ENCODE measurements around the gene SMIM5. TPM values are rescaled to one million over a fixed set of nuclear protein-coding genes. Genes with fewer than 3 reads are reported as not detected.

Gene SMIM5
- total and polyA plus RNA-seq, 2 of the 13 experiments (the other 11 are each of a cell fraction or from before 2014, with no cell fraction given), result not detected

DNA sequence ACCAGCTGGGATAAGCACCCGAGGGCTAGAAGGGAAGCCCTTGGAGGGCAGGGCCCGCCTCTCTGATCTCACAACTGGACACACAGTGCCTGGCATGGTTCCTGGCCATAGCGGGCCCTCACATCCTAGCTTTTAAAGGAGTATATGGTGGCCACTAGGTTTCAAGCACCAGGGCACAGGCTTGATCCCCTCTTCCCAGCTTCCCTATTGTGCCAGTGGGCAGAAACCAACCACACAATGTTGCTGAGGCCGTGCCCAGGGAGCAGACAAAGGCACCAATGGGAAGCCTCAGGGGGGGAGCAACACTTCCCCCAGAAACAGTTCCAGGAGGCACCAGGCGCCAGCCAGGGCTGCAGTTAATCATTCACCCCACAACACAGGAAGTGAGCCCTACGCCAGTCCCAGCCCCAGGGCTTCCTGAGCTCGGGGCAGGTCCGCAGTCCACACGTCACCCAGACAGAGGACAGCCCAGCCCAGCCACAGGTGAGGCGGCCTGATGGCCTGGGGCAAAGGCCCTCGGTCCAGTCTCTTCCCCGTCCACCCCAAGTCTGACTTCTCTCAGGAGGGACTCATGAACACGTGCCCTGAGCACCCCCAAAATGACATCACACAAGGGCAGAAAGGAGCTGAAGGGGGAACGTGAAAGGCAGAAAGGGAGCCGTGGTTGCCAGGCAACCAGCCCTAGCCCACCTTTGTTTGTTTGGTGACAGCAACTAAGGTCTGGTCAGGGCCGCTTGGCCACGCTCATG is 12.8 kb downstream of the SMIM5 start:
- intact Hi-C loops (cut with micrococcal nuclease; ENCODE audit: unreplicated experiment) (loop anchor here (1.0 kb wide), 1 partner anchor 13 kb away; the partner anchor contains the start of gene SMIM5), in situ Hi-C loops (cut with HindIII; ENCODE audit: extremely low pct_ligation_motif_present, low pct_unique_long_range_greater_than_20kb) (no loop called here)
- H3K4me1 ChIP-seq (ENCODE audit: insufficient read depth, low read length), result peaks cover 25% of the 10 kb centered on the region
- 12% methylated on average over 16 of the region's 17 CpGs for WGBS (ENCODE audit: low lambda C conversion rate)
- H3K27me3 ChIP-seq (ENCODE audit: control insufficient read depth in 1 of 2, insufficient read depth in 2 of 2, low read length in 2 of 2), result no peaks in the 10 kb centered on the region
- no TSS peak for BruUV-seq (replicated peaks)
- FAIRE-seq (peak; percentile 98), ATAC-seq (peak; percentile 100), DNase-seq (ENCODE audit: low spot score) (peak; percentile 96)
- H3K4me3 ChIP-seq (replicated peaks in 1 of 3; ENCODE audit: insufficient read depth in 1 of 3, low read depth in 2 of 3, low read length in 3 of 3), result peak overlapping the region; percentile 45 to 67 (median 48); a peak in 5 of 6 replicates
- peak overlapping the region; percentile 80 for H3K9ac ChIP-seq (ENCODE audit: insufficient read depth, low read depth, low read length)
- H4K20me1 ChIP-seq (ENCODE audit: insufficient read depth, low read length), result no peaks in the 10 kb centered on the region
- CTCF ChIA-PET (ENCODE audit: low intra/inter-chr PET ratio, low total read pairs), result interaction anchor here (2.1 kb wide), 1 partner anchor 12 kb away, joined by 6 read pairs; no protein-coding TSS in a partner anchor
- H3K27ac ChIP-seq (ENCODE audit: extremely low read length, insufficient read depth, low read length), result peak overlapping the region; percentile 85
- H2AFZ ChIP-seq (ENCODE audit: low read length), result peak overlapping the region; percentile 33
- H3K9me3 ChIP-seq (ENCODE audit: low read length), result no peaks in the 10 kb centered on the region
- peaks cover 15 to 24% of the 10 kb centered on the region in 2 experiments for H3K36me3 ChIP-seq (replicated peaks in 1 of 2; ENCODE audit: control insufficient read depth in 1 of 2, insufficient read depth in 2 of 2, low read length in 2 of 2)
- peaks cover 6% of the 10 kb centered on the region for H3K79me2 ChIP-seq (ENCODE audit: insufficient read depth, low read length)
- POLR2A ChIA-PET, result interaction anchor here (0.7 to 3.4 kb wide), 27 partner anchors 9 to 230 kb away, joined by 3 to 28 read pairs (median 4); partner anchors contain the start of genes GALK1, ITGB4, RECQL5 and SAP30BP
- peak overlapping the region; percentile 94 for H3K4me2 ChIP-seq (ENCODE audit: low read depth, low read length)
- TF ChIP-seq MZF1 (CRISPR knock-in tag; IDR thresholded peaks at IDR 0.05; ENCODE audit: borderline replicate concordance) (peak; percentile 93; the same call in 1 of the 2 replicates), CCDC6 (CRISPR knock-in tag; IDR thresholded peaks at IDR 0.05) (no peak), STAT5B (CRISPR knock-in tag; IDR thresholded peaks at IDR 0.05) (0 out of 2 replicates have a peak, but pooled peaks have one; percentile 7), TCF7 (IDR thresholded peaks at IDR 0.05; ENCODE audit: low read depth) (no peak), ZNF225 (CRISPR knock-in tag; IDR thresholded peaks at IDR 0.05) (peak; percentile 97; the same call in 1 of the 2 replicates), ZZZ3 (CRISPR knock-in tag; IDR thresholded peaks at IDR 0.05; ENCODE audit: borderline replicate concordance) (no peak), ZC3H13 (CRISPR knock-in tag; IDR thresholded peaks at IDR 0.05) (0 out of 2 replicates have a peak, but pooled peaks have one; percentile 57), ZNF572 (CRISPR knock-in tag; IDR thresholded peaks at IDR 0.05) (0 out of 2 replicates have a peak, but pooled peaks have one; percentile 87), SP2 (CRISPR knock-in tag; IDR thresholded peaks at IDR 0.05) (no peak), SAP130 (CRISPR knock-in tag; IDR thresholded peaks at IDR 0.05; ENCODE audit: low read depth) (peak; percentile 98), ZMYM2 (CRISPR knock-in tag; IDR thresholded peaks at IDR 0.05) (no peak)
- TF ChIP-seq, protein P1, sequence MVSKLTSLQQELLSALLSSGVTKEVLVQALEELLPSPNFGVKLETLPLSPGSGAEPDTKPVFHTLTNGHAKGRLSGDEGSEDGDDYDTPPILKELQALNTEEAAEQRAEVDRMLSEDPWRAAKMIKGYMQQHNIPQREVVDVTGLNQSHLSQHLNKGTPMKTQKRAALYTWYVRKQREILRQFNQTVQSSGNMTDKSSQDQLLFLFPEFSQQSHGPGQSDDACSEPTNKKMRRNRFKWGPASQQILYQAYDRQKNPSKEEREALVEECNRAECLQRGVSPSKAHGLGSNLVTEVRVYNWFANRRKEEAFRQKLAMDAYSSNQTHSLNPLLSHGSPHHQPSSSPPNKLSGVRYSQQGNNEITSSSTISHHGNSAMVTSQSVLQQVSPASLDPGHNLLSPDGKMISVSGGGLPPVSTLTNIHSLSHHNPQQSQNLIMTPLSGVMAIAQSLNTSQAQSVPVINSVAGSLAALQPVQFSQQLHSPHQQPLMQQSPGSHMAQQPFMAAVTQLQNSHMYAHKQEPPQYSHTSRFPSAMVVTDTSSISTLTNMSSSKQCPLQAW (CRISPR knock-in tag; IDR thresholded peaks at IDR 0.05), result peak; percentile 100
- TF ChIP-seq, protein P2, sequence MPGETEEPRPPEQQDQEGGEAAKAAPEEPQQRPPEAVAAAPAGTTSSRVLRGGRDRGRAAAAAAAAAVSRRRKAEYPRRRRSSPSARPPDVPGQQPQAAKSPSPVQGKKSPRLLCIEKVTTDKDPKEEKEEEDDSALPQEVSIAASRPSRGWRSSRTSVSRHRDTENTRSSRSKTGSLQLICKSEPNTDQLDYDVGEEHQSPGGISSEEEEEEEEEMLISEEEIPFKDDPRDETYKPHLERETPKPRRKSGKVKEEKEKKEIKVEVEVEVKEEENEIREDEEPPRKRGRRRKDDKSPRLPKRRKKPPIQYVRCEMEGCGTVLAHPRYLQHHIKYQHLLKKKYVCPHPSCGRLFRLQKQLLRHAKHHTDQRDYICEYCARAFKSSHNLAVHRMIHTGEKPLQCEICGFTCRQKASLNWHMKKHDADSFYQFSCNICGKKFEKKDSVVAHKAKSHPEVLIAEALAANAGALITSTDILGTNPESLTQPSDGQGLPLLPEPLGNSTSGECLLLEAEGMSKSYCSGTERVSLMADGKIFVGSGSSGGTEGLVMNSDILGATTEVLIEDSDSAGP (CRISPR knock-in tag; IDR thresholded peaks at IDR 0.05; ENCODE audit: borderline replicate concordance), result peak; percentile 89; the same call in 1 of the 2 replicates
- TF ChIP-seq, protein P3, sequence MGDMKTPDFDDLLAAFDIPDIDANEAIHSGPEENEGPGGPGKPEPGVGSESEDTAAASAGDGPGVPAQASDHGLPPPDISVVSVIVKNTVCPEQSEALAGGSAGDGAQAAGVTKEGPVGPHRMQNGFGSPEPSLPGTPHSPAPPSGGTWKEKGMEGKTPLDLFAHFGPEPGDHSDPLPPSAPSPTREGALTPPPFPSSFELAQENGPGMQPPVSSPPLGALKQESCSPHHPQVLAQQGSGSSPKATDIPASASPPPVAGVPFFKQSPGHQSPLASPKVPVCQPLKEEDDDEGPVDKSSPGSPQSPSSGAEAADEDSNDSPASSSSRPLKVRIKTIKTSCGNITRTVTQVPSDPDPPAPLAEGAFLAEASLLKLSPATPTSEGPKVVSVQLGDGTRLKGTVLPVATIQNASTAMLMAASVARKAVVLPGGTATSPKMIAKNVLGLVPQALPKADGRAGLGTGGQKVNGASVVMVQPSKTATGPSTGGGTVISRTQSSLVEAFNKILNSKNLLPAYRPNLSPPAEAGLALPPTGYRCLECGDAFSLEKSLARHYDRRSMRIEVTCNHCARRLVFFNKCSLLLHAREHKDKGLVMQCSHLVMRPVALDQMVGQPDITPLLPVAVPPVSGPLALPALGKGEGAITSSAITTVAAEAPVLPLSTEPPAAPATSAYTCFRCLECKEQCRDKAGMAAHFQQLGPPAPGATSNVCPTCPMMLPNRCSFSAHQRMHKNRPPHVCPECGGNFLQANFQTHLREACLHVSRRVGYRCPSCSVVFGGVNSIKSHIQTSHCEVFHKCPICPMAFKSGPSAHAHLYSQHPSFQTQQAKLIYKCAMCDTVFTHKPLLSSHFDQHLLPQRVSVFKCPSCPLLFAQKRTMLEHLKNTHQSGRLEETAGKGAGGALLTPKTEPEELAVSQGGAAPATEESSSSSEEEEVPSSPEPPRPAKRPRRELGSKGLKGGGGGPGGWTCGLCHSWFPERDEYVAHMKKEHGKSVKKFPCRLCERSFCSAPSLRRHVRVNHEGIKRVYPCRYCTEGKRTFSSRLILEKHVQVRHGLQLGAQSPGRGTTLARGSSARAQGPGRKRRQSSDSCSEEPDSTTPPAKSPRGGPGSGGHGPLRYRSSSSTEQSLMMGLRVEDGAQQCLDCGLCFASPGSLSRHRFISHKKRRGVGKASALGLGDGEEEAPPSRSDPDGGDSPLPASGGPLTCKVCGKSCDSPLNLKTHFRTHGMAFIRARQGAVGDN (CRISPR knock-in tag; IDR thresholded peaks at IDR 0.05), result peak; percentile 98

Measured in HepG2 (cell line).